HAP-1 (cell line): ENCODE measurements around the gene H1-8.
A peak's percentile ranks its signal among the peaks of the same experiment; 100 is the strongest.

Experiments
- DNase-seq, 2 experiments: peaks; one replicate each; pipeline ENCODE4 v3.0.0-alpha.2; 2016 to 2020; ENCODE audit warnings: low spot score in 2 of 2
- H3K27me3 ChIP-seq: fragments of 250-450 bp; sonication (Bioruptor Pico); 2 replicates; pipeline ENCODE4 v1.5.1; 2020; ENCODE audit warnings: low read depth, mild to moderate bottlenecking, moderate library complexity
- H3K36me3 ChIP-seq: fragments of 250-450 bp; sonication (Bioruptor Pico); replicated peaks from 2 replicates; pipeline ENCODE4 v1.5.1; 2020; ENCODE audit warnings: mild to moderate bottlenecking
- H3K4me1 ChIP-seq: fragments of 250-450 bp; sonication (Bioruptor Pico); 2 replicates; pipeline ENCODE4 v1.5.1; 2020; ENCODE audit warnings: mild to moderate bottlenecking
- H3K4me3 ChIP-seq: fragments of 250-450 bp; sonication (Bioruptor Pico); 2 replicates; pipeline ENCODE4 v1.5.1; 2020; ENCODE audit warnings: mild to moderate bottlenecking, moderate library complexity
- H3K9me3 ChIP-seq: fragments of 250-450 bp; sonication (Bioruptor Pico); 2 replicates; pipeline ENCODE4 v1.5.1; 2020; ENCODE audit warnings: mild to moderate bottlenecking, moderate library complexity
- in situ Hi-C: fragments of 300-500 bp; cut with MboI; formaldehyde crosslinking; loops from 3 replicates; pipeline ENCODE4 v1.14.3; 2020; ENCODE audit warnings: low sequenced_read_pairs, inconsistent platforms, mixed read lengths

The H1-8 gene

GRCh38 chr3:129584631-129585030 is 41.7 kb downstream of the H1-8 start:
- Histone ChIP-seq H3K27me3 (no peaks in the 10 kb centered on the region), H3K36me3 (no peaks in the 10 kb centered on the region; the same call in 1 of the 2 replicates), H3K4me1 (no peaks in the 10 kb centered on the region), H3K4me3 (no peak overlapping the region), H3K9me3 (no peaks in the 10 kb centered on the region)
- DNase-seq = no peak
- in situ Hi-C loops = no loop called here

- peaks cover 5% of the 10 kb centered on the region for H3K4me1 ChIP-seq
- no peaks in the 10 kb centered on the region for H3K27me3 ChIP-seq
- no peak overlapping the region for H3K4me3 ChIP-seq
- in situ Hi-C loops = no loop called here
- no peak for DNase-seq
- H3K36me3 ChIP-seq = no peaks in the 10 kb centered on the region; the same call in 1 of the 2 replicates
- H3K9me3 ChIP-seq = no peaks in the 10 kb centered on the region
Measured at GRCh38 chr3:129585949-129586657, 43.1 kb downstream of the H1-8 start.

GRCh38 chr3:129586746-129587430 is 43.9 kb downstream of the H1-8 start:
- H3K9me3 ChIP-seq = no peaks in the 10 kb centered on the region
- H3K27me3 ChIP-seq = no peaks in the 10 kb centered on the region
- no peaks in the 10 kb centered on the region; the same call in 1 of the 2 replicates for H3K36me3 ChIP-seq
- peaks cover 5% of the 10 kb centered on the region for H3K4me1 ChIP-seq
- in situ Hi-C loops = no loop called here
- no peak for DNase-seq
- H3K4me3 ChIP-seq = no peak overlapping the region

GRCh38 chr3:129587566-129588210 is 44.7 kb downstream of the H1-8 start:
- in situ Hi-C loops = no loop called here
- H3K9me3 ChIP-seq = no peaks in the 10 kb centered on the region
- H3K36me3 ChIP-seq = no peaks in the 10 kb centered on the region; the same call in 1 of the 2 replicates
- H3K4me3 ChIP-seq = no peak overlapping the region
- H3K27me3 ChIP-seq = no peaks in the 10 kb centered on the region
- no peak for DNase-seq
- peaks cover 5% of the 10 kb centered on the region for H3K4me1 ChIP-seq

- Histone ChIP-seq H3K36me3 (no peaks in the 10 kb centered on the region), H3K4me1 (peaks cover 5% of the 10 kb centered on the region), H3K9me3 (no peaks in the 10 kb centered on the region), H3K27me3 (no peaks in the 10 kb centered on the region), H3K4me3 (no peak overlapping the region)
- peak in 1 of 2 experiments; percentile 24 for DNase-seq
- in situ Hi-C loops = no loop called here
Measured at GRCh38 chr3:129590215-129590614, 47.2 kb downstream of the H1-8 start.

- H3K9me3 ChIP-seq = no peaks in the 10 kb centered on the region
- in situ Hi-C loops = no loop called here
- H3K4me3 ChIP-seq = no peak overlapping the region
- H3K4me1 ChIP-seq = peaks cover 9% of the 10 kb centered on the region
- H3K27me3 ChIP-seq = no peaks in the 10 kb centered on the region
- no peaks in the 10 kb centered on the region for H3K36me3 ChIP-seq
- no peak for DNase-seq
Measured at GRCh38 chr3:129591932-129592331, 49.0 kb downstream of the H1-8 start.

GRCh38 chr3:129592381-129593131 is 49.6 kb downstream of the H1-8 start:
- no peaks in the 10 kb centered on the region for H3K27me3 ChIP-seq
- in situ Hi-C loops = no loop called here
- H3K4me3 ChIP-seq = no peak overlapping the region
- no peaks in the 10 kb centered on the region for H3K36me3 ChIP-seq
- H3K9me3 ChIP-seq = no peaks in the 10 kb centered on the region
- H3K4me1 ChIP-seq = peaks cover 9% of the 10 kb centered on the region
- DNase-seq = peak in 1 of 2 experiments; percentile 47

GRCh38 chr3:129593230-129593594 is 50.2 kb downstream of the H1-8 start:
- Histone ChIP-seq H3K4me3 (no peak overlapping the region), H3K36me3 (no peaks in the 10 kb centered on the region), H3K4me1 (peaks cover 9% of the 10 kb centered on the region), H3K27me3 (no peaks in the 10 kb centered on the region), H3K9me3 (no peaks in the 10 kb centered on the region)
- in situ Hi-C loops = no loop called here
- no peak for DNase-seq

- Histone ChIP-seq H3K4me3 (no peak overlapping the region), H3K4me1 (peaks cover 9% of the 10 kb centered on the region), H3K9me3 (no peaks in the 10 kb centered on the region), H3K36me3 (no peaks in the 10 kb centered on the region), H3K27me3 (no peaks in the 10 kb centered on the region)
- no peak for DNase-seq
- in situ Hi-C loops = no loop called here
Measured at GRCh38 chr3:129593595-129594339, 50.8 kb downstream of the H1-8 start.

- H3K36me3 ChIP-seq = no peaks in the 10 kb centered on the region
- no peaks in the 10 kb centered on the region for H3K9me3 ChIP-seq
- in situ Hi-C loops = no loop called here
- no peak overlapping the region for H3K4me3 ChIP-seq
- no peaks in the 10 kb centered on the region for H3K27me3 ChIP-seq
- DNase-seq = no peak
- peaks cover 9% of the 10 kb centered on the region for H3K4me1 ChIP-seq
Measured at GRCh38 chr3:129594409-129594808, 51.4 kb downstream of the H1-8 start.

- no peak for DNase-seq
- Histone ChIP-seq H3K27me3 (no peaks in the 10 kb centered on the region), H3K4me3 (no peak overlapping the region), H3K4me1 (peaks cover 9% of the 10 kb centered on the region), H3K9me3 (no peaks in the 10 kb centered on the region), H3K36me3 (no peaks in the 10 kb centered on the region)
- in situ Hi-C loops = no loop called here
Measured at GRCh38 chr3:129594907-129595390, 52.0 kb downstream of the H1-8 start.

- Histone ChIP-seq H3K27me3 (no peaks in the 10 kb centered on the region), H3K9me3 (no peaks in the 10 kb centered on the region), H3K4me1 (peaks cover 4% of the 10 kb centered on the region), H3K36me3 (no peaks in the 10 kb centered on the region), H3K4me3 (no peak overlapping the region)
- in situ Hi-C loops = no loop called here
- no peak for DNase-seq
Measured at GRCh38 chr3:129595544-129596193, 52.7 kb downstream of the H1-8 start.
